IMR-90 (cell line): ENCODE measurements around the gene SFTPA1. TPM values are rescaled to one million over a fixed set of nuclear protein-coding genes. Genes with fewer than 3 reads are reported as not detected.
"Not testable (repeated sequence)": the region's sequence is repeated elsewhere in the genome, so short reads cannot be mapped to it uniquely, and the experiment has no call there.

Experiments
- ATAC-seq: fragments of 200-7000 bp; cut with Tn5 transposase; 2 replicates; pipeline ENCODE4 v1.9.1; 2020; ENCODE audit warnings: low read depth, mild to moderate bottlenecking, moderate library complexity
- BruUV-seq: library from RNA; stranded (reverse); fragments of 400-500 nt; replicated peaks from 2 replicates; lab custom pipeline; 2021; lab: Mats Ljungman, UMichigan
- CTCF ChIA-PET: fragments of 300-600 bp; formaldehyde crosslinking; extraction: SDS; loops from one replicate; lab custom pipeline; 2021; ENCODE audit warnings: antibody characterized with exemption; lab: Yijun Ruan, JAX
- POLR2A ChIA-PET: fragments of 300-600 bp; sonication (Branson Sonifier 250); formaldehyde crosslinking; loops from one replicate; lab custom pipeline; 2022; ENCODE audit warnings: antibody characterized with exemption; ENCODE audit not compliant: unreplicated experiment; lab: Charles Lee
- DNase-seq: peaks from one replicate; pipeline ENCODE4 v3.0.0; 2013
- H2AFZ ChIP-seq: replicated peaks from 2 replicates; pipeline ENCODE3; 2013; ENCODE audit warnings: low read length, mild to moderate bottlenecking; ENCODE audit not compliant: poor library complexity
- H2AK5ac ChIP-seq: 2 replicates; pipeline ENCODE4 v1.6.1; 2013; ENCODE audit warnings: low read depth, low read length, inconsistent platforms
- H2AK9ac ChIP-seq: replicated peaks from 2 replicates; pipeline ENCODE3; 2013; ENCODE audit warnings: mild to moderate bottlenecking, low read depth, low read length, moderate library complexity; ENCODE audit not compliant: poor library complexity
- H2BK120ac ChIP-seq: 2 replicates; pipeline ENCODE4 v1.6.1; 2013; ENCODE audit warnings: low read depth, low read length, inconsistent platforms
- H2BK15ac ChIP-seq: 3 replicates; pipeline ENCODE4 v1.6.1; 2013; ENCODE audit warnings: low read depth, low read length, inconsistent platforms
- H2BK20ac ChIP-seq: 2 replicates; pipeline ENCODE4 v1.6.1; 2013; ENCODE audit warnings: low read depth, mild to moderate bottlenecking, inconsistent platforms, low read length, moderate library complexity
- H2BK5ac ChIP-seq: 2 replicates; pipeline ENCODE4 v1.6.1; 2013; ENCODE audit warnings: mild to moderate bottlenecking, low read depth, low read length, inconsistent platforms; ENCODE audit not compliant: poor library complexity, severe bottlenecking
- H3K14ac ChIP-seq: replicated peaks from 2 replicates; pipeline ENCODE4 v1.6.1; 2013; ENCODE audit warnings: low read depth, low read length, inconsistent platforms
- H3K18ac ChIP-seq: 2 replicates; pipeline ENCODE4 v1.6.1; 2013; ENCODE audit warnings: low read depth, low read length, control low read depth
- H3K23ac ChIP-seq: 2 replicates; pipeline ENCODE4 v1.6.1; 2013; ENCODE audit warnings: low read depth, low read length, inconsistent platforms
- H3K27ac ChIP-seq: 2 replicates; pipeline ENCODE4 v1.5.1; 2013; ENCODE audit warnings: mild to moderate bottlenecking, control low read depth, low read length; ENCODE audit not compliant: insufficient read depth
- H3K27me3 ChIP-seq: 2 replicates; pipeline ENCODE4 v1.6.1; 2013; ENCODE audit warnings: low read length; ENCODE audit not compliant: control insufficient read depth, insufficient read depth
- H3K36me3 ChIP-seq: 2 replicates; pipeline ENCODE4 v1.6.1; 2013; ENCODE audit warnings: low read length, mixed read lengths; ENCODE audit not compliant: control insufficient read depth, insufficient read depth
- H3K4ac ChIP-seq: 2 replicates; pipeline ENCODE4 v1.6.1; 2013; ENCODE audit warnings: low read depth, low read length, inconsistent platforms
- H3K4me1 ChIP-seq: 2 replicates; pipeline ENCODE4 v1.6.1; 2013; ENCODE audit warnings: low read length, mixed read lengths; ENCODE audit not compliant: control insufficient read depth, insufficient read depth
- H3K4me2 ChIP-seq: 2 replicates; pipeline ENCODE4 v1.6.1; 2013; ENCODE audit warnings: low read depth, mild to moderate bottlenecking, control low read depth, low read length, moderate library complexity
- H3K4me3 ChIP-seq: 2 replicates; pipeline ENCODE4 v1.5.1; 2013; ENCODE audit warnings: low read depth, mild to moderate bottlenecking, control low read depth, low read length, moderate library complexity; ENCODE audit not compliant: insufficient read depth
- H3K56ac ChIP-seq: 2 replicates; pipeline ENCODE4 v1.6.1; 2013; ENCODE audit warnings: low read length, inconsistent platforms; ENCODE audit not compliant: insufficient read depth; ENCODE audit errors: extremely low read depth
- H3K79me1 ChIP-seq, 2 experiments: 2 replicates each; pipeline ENCODE4 v1.6.1; 2013; ENCODE audit warnings: low read length in 2 of 2, inconsistent platforms in 1 of 2, low read depth in 1 of 2
- H3K9ac ChIP-seq: 2 replicates; pipeline ENCODE4 v1.6.1; 2013; ENCODE audit warnings: low read depth, low read length, control low read depth
- H3K9me1 ChIP-seq: 2 replicates; pipeline ENCODE4 v1.6.1; 2013; ENCODE audit warnings: low read length, inconsistent platforms; ENCODE audit not compliant: insufficient read depth
- H3K9me3 ChIP-seq: 2 replicates; pipeline ENCODE4 v1.6.1; 2013; ENCODE audit warnings: low read length; ENCODE audit not compliant: control insufficient read depth, insufficient read depth
- H4K20me1 ChIP-seq: 2 replicates; pipeline ENCODE4 v1.6.1; 2013; ENCODE audit warnings: low read length, inconsistent platforms; ENCODE audit not compliant: insufficient read depth
- H4K5ac ChIP-seq: 2 replicates; pipeline ENCODE4 v1.6.1; 2013; ENCODE audit warnings: mild to moderate bottlenecking, low read depth, low read length, control low read depth
- H4K8ac ChIP-seq, 2 experiments: 2 replicates each; pipeline ENCODE4 v1.6.1; 2013; ENCODE audit warnings: low read depth in 2 of 2, low read length in 2 of 2, control low read depth in 1 of 2, inconsistent platforms in 1 of 2
- H4K91ac ChIP-seq: 2 replicates; pipeline ENCODE4 v1.6.1; 2013; ENCODE audit warnings: low read depth, low read length, inconsistent platforms; ENCODE audit not compliant: insufficient read depth
- SMC3 ChIP-seq: fragments of 150-350 bp; IDR thresholded peaks from 2 replicates; pipeline ENCODE4 v1.6.1; 2016; ENCODE audit warnings: low read depth, mild to moderate bottlenecking, antibody characterized with exemption, low read length, moderate library complexity
- WGBS, 2 experiments: methylation state at CpG; one replicate each; pipeline versions ENCODE4 v1.1.5 to v1.1.7; 2013; ENCODE audit warnings: missing lambda C conversion rate in 2 of 2; ENCODE audit not compliant: insufficient read length in 1 of 2; ENCODE audit errors: extremely low coverage in 2 of 2; 5-methylcytosine and 5-hydroxymethylcytosine counted together
- dilution Hi-C: fragments of 300-500 bp; cut with HindIII; formaldehyde crosslinking; loops from one replicate; pipeline ENCODE4 v1.14.3; 2018; ENCODE audit warnings: low sequenced_read_pairs; ENCODE audit not compliant: unreplicated experiment
- in situ Hi-C: fragments of 300-500 bp; cut with MboI; formaldehyde crosslinking; loops from 3 replicates; pipeline ENCODE4 v1.14.3; 2019; ENCODE audit warnings: low sequenced_read_pairs, inconsistent platforms, mixed read lengths
- intact Hi-C: fragments of 100-400 bp; cut with micrococcal nuclease; formaldehyde crosslinking; loops from 2 replicates; pipeline ENCODE4 v1.10.0; 2022
- polyA plus RNA-seq, 3 experiments: library from polyadenylated mRNA; depleted of rRNA; stranded (reverse); fragments of >200 nt; gene quantifications; 2 replicates each; pipeline ENCODE4 v1.2.3, GENCODE V29; 2012; ENCODE audit warnings: low replicate concordance in 1 of 3
- total RNA-seq: library from RNA; depleted of rRNA; stranded (reverse); fragments of >200 nt; gene quantifications from 2 replicates; pipeline ENCODE4 v1.2.3, GENCODE V29; 2012

The SFTPA1 gene
- total and polyA plus RNA-seq, 2 of the 4 experiments (the other 2 are of a cell fraction): not detected

DNA sequence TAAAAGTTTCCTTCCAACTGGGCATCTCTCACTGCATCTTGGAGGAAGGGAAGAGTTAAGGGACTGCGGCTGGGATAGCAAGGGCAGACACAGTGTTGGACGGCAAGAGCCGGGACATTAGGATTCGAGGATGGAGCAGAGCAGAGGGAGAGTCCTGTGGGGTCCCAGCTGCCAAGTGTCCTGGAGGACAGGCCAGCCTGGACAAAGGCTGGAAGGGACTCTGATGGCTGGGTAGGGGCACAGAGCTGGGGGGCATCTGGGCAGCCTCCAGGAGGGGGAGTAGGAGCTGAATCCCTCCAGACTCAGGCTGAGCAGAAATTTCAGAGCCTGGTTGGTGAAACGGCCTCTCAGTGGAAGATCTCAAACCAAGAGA, 19.2 kb downstream of the SFTPA1 start (continued):
- no peak for TF ChIP-seq SMC3

GRCh38 chr10:79636654-79637199, 26.0 kb downstream of the SFTPA1 start:
- H4K8ac ChIP-seq, ATAC-seq, H2BK20ac ChIP-seq, dilution Hi-C loops, H2AK9ac ChIP-seq, H3K27me3 ChIP-seq, H3K14ac ChIP-seq, in situ Hi-C loops, H2BK120ac ChIP-seq, H2BK5ac ChIP-seq, H3K9me1 ChIP-seq, POLR2A ChIA-PET, H3K23ac ChIP-seq, H3K27ac ChIP-seq, H2AK5ac ChIP-seq, H3K18ac ChIP-seq, CTCF ChIA-PET, H2BK15ac ChIP-seq, BruUV-seq, H3K56ac ChIP-seq, H2AFZ ChIP-seq, H3K4me3 ChIP-seq, H3K4me2 ChIP-seq, H3K4ac ChIP-seq, DNase-seq, H4K5ac ChIP-seq, H3K4me1 ChIP-seq, H3K9me3 ChIP-seq, intact Hi-C loops, H3K79me1 ChIP-seq, H4K20me1 ChIP-seq, H4K91ac ChIP-seq, H3K36me3 ChIP-seq, H3K9ac ChIP-seq: not testable (repeated sequence)
- WGBS, 2 experiments: no CpG with 5 or more reads among the region's 2 CpGs
